Measurements from ENCODE around the gene DOCK8. TPM values are rescaled to one million over a fixed set of nuclear protein-coding genes. Genes with fewer than 3 reads are reported as not detected.

DOCK8 gene
- total RNA-seq, 1 experiment from 2014 or later, result 0.37 TPM

GRCh38 chr9:447230-448025 lies 232.8 kb downstream of the DOCK8 start:
- Histone ChIP-seq H3K4me2 (ENCODE audit: low read length) (peak overlapping the region; percentile 51), H3K27me3 (ENCODE audit: insufficient read depth, low read length) (no peaks in the 10 kb centered on the region), H3K4me1 (ENCODE audit: control insufficient read depth in 1 of 2, insufficient read depth in 2 of 2, low read length in 2 of 2) (peaks cover 11 to 15% of the 10 kb centered on the region in 2 experiments), H3K36me3 (ENCODE audit: control insufficient read depth in 1 of 2, insufficient read depth in 2 of 2, low read length in 2 of 2) (no peaks in the 10 kb centered on the region), H4K20me1 (ENCODE audit: insufficient read depth) (no peaks in the 10 kb centered on the region), H3K4me3 (replicated peaks in 1 of 2; ENCODE audit: low read depth in 1 of 2, low read length in 2 of 2) (no peak overlapping the region), H3K9ac (ENCODE audit: low read length) (no peak overlapping the region), H3K27ac (ENCODE audit: low read depth, low read length) (no peak overlapping the region), H3K79me2 (ENCODE audit: insufficient read depth, low read length) (no peaks in the 10 kb centered on the region), H3K9me3 (ENCODE audit: control insufficient read depth in 1 of 2, insufficient read depth in 1 of 2, low read depth in 1 of 2, low read length in 2 of 2) (no peaks in the 10 kb centered on the region), H2AFZ (ENCODE audit: low read depth, low read length, poor library complexity, severe bottlenecking) (peak overlapping the region; percentile 41), H3K9me2 (ENCODE audit: insufficient read depth) (no peaks in the 10 kb centered on the region)
- ATAC-seq (peak; percentile 99), DNase-seq (ENCODE audit: low read depth, low spot score) (peak; percentile 65)
- intact Hi-C loops (cut with micrococcal nuclease), result no loop called here
- ChIA-PET RAD21 (ENCODE audit: low non-redundant PET in 1 of 2, low total read pairs in 2 of 2, uncharacterized antibody in 2 of 2, unreplicated experiment in 2 of 2) (no interaction called here), POLR2A (interaction anchor here (1.3 kb wide), 1 partner anchor 9 kb away, joined by 3 read pairs; no protein-coding TSS in a partner anchor), CTCF (interaction anchor here (1.3 kb wide), 1 partner anchor 9 kb away, joined by 6 read pairs; no protein-coding TSS in a partner anchor)
- BruUV-seq (replicated peaks), result no TSS peak
- no peak for TF ChIP-seq SIN3A (IDR thresholded peaks at IDR 0.05; ENCODE audit: low read depth)
- TF ChIP-seq ZBTB33 (IDR thresholded peaks at IDR 0.05; ENCODE audit: extremely low read depth, insufficient replicate concordance, low read length), result no peak
- TF ChIP-seq CTCF (IDR thresholded peaks at IDR 0.05 in 2 of 3, conservative IDR thresholded peaks at IDR 0.05 in 1 of 3; ENCODE audit: borderline replicate concordance in 1 of 3, insufficient read depth in 1 of 3, low read depth in 2 of 3, low read length in 2 of 3), result no peak
- no peak for TF ChIP-seq POLR2AphosphoS5 (IDR thresholded peaks at IDR 0.05; ENCODE audit: low read depth, low read length)
- no peak for TF ChIP-seq REST (IDR thresholded peaks at IDR 0.05; ENCODE audit: low read depth)
- no peak for TF ChIP-seq EZH2phosphoT487 (IDR thresholded peaks at IDR 0.05; ENCODE audit: borderline replicate concordance)
- TF ChIP-seq FOSL1 (IDR thresholded peaks at IDR 0.05; ENCODE audit: low read depth), result peak; percentile 60
- no peak for TF ChIP-seq RAD21 (IDR thresholded peaks at IDR 0.05; ENCODE audit: low read depth)
- 0 out of 2 replicates have a peak, but pooled peaks have one; percentile 30 for TF ChIP-seq CBX3 (IDR thresholded peaks at IDR 0.05; ENCODE audit: low read depth)
- no peak for TF ChIP-seq YY1 (IDR thresholded peaks at IDR 0.05; ENCODE audit: extremely low read depth, insufficient replicate concordance, low read depth, low read length)
- TF ChIP-seq TCF7L2 (IDR thresholded peaks at IDR 0.05; ENCODE audit: borderline replicate concordance, extremely low read depth, insufficient read depth, insufficient read length), result no peak
- peak; percentile 24; the same call in 1 of the 2 replicates for TF ChIP-seq SP1 (IDR thresholded peaks at IDR 0.05; ENCODE audit: low read depth)
- TF ChIP-seq EGR1 (IDR thresholded peaks at IDR 0.05; ENCODE audit: low read depth), result no peak
- no peak for TF ChIP-seq ZNF274 (IDR thresholded peaks at IDR 0.05; ENCODE audit: low read depth, low read length)
- TF ChIP-seq MAX (IDR thresholded peaks at IDR 0.05), result 0 out of 2 replicates have a peak, but pooled peaks have one; percentile 29
- TF ChIP-seq ELF1 (IDR thresholded peaks at IDR 0.05; ENCODE audit: borderline replicate concordance, low read depth), result no peak
- no peak for TF ChIP-seq ATF3 (IDR thresholded peaks at IDR 0.05)
- TF ChIP-seq ZFX (IDR thresholded peaks at IDR 0.05), result no peak

Data from HCT116 (cell line).